Spleen (tissue), 11 donors: ENCODE measurements around the gene SRCAP. TPM values are rescaled to one million over a fixed set of nuclear protein-coding genes. Genes with fewer than 3 reads are reported as not detected.

Experiments used
- DNase-seq: peaks from one replicate; pipeline ENCODE4 v3.0.0-alpha.2; 2020
- H3K27ac ChIP-seq, 8 donors: fragments of 200-600 bp; sonication (generic) in 7 of 8; 1 replicate in 4 of 8; 2 replicates in 4 of 8; pipeline versions ENCODE4 v1.5.0 to v1.8.0; 2016 to 2021; ENCODE audit warnings: inconsistent platforms in 4 of 8, mild to moderate bottlenecking in 4 of 8, moderate library complexity in 1 of 8
- H3K27me3 ChIP-seq, 7 donors: fragments of 200-600 bp; sonication (generic) in 6 of 7; replicated peaks in 1 of 7; 1 replicate in 4 of 7; 2 replicates in 3 of 7; pipeline versions ENCODE4 v1.5.0 to v1.8.0; 2016 to 2021; ENCODE audit warnings: inconsistent platforms in 3 of 7, mild to moderate bottlenecking in 1 of 7
- H3K36me3 ChIP-seq, 6 donors: fragments of 200-600 bp; sonication (generic) in 5 of 6; 1 replicate in 4 of 6; 2 replicates in 2 of 6; pipeline versions ENCODE4 v1.5.0 to v1.8.0; 2016 to 2021; ENCODE audit warnings: inconsistent platforms in 2 of 6
- H3K4me1 ChIP-seq, 6 donors: fragments of 200-600 bp; sonication (generic) in 5 of 6; 1 replicate in 3 of 6; 2 replicates in 3 of 6; pipeline versions ENCODE4 v1.5.0 to v1.8.0; 2016 to 2021; ENCODE audit warnings: inconsistent platforms in 3 of 6
- H3K4me3 ChIP-seq, 8 donors: fragments of 200-600 bp; sonication (generic) in 7 of 8; 1 replicate in 4 of 8; 2 replicates in 4 of 8; pipeline versions ENCODE4 v1.5.0 to v1.8.0; 2016 to 2021; ENCODE audit warnings: inconsistent platforms in 4 of 8, mild to moderate bottlenecking in 4 of 8, moderate library complexity in 2 of 8
- H3K9me3 ChIP-seq, 8 donors: fragments of 200-600 bp; sonication (generic) in 7 of 8; 1 replicate in 4 of 8; 2 replicates in 4 of 8; pipeline versions ENCODE4 v1.5.0 to v1.8.0; 2016 to 2021; ENCODE audit warnings: inconsistent platforms in 4 of 8
- CTCF ChIP-seq, 11 experiments: fragments of 200-600 bp in 7 of 11; fragments of 450-650 bp in 4 of 11; sonication (generic) in 4 of 11; IDR thresholded peaks in 8 of 11; conservative IDR thresholded peaks in 3 of 11; 1 replicate in 7 of 11; 2 replicates in 4 of 11; pipeline versions ENCODE4 v1.4.0 to v1.8.0; 2016 to 2021; ENCODE audit warnings: antibody characterized with exemption in 11 of 11, inconsistent platforms in 4 of 11, mild to moderate bottlenecking in 1 of 11
- POLR2A ChIP-seq, 3 donors: fragments of 450-650 bp; IDR thresholded peaks; one replicate each; pipeline ENCODE4 v1.5.1; 2017; ENCODE audit warnings: antibody characterized with exemption in 3 of 3, mild to moderate bottlenecking in 1 of 3
- POLR2AphosphoS5 ChIP-seq, 3 donors: sonication (generic); formaldehyde crosslinking; IDR thresholded peaks; one replicate each; pipeline ENCODE4 v1.5.1; 2017; ENCODE audit warnings: antibody characterized with exemption in 3 of 3
- WGBS, 5 donors: extraction: QIAGEN DNeasy Blood & Tissue Kit in 3 of 5; methylation state at CpG; one replicate each; pipeline versions ENCODE4 v1.1.5 to v1.1.7; 2013 to 2018; 5-methylcytosine and 5-hydroxymethylcytosine counted together
- intact Hi-C: fragments of 100-400 bp; cut with DNase I; formaldehyde crosslinking; loops from one replicate; pipeline ENCODE4 v1.15.0; 2023; ENCODE audit warnings: low total_unique reads
- polyA plus RNA-seq, 3 donors: library from polyadenylated mRNA; stranded (reverse); fragments of 200-250 nt; gene quantifications; one replicate each; pipeline ENCODE4 v1.2.1, GENCODE V29; 2013
- total RNA-seq, 7 donors: library from RNA; depleted of rRNA in 3 of 7; stranded (reverse); fragments of >200 nt in 3 of 7; fragmentation: NEBNext Ultra II Directional in 4 of 7; extraction: Animal tissue kit (Norgen Biotek cat#: 25700) in 4 of 7; gene quantifications; one replicate each; pipeline versions ENCODE4 v1.1.0 to v1.2.1, GENCODE V29; 2016 to 2021
- donor health status: healthy with polysubstance abuse.
- donor health status: DM: no; HTN: no; CAD: no; lungs with moderate emphysema.
- donor health status: DM: no; HTN: no; CAD: no.
- donor health status: Bipolar disorder and iron deficiency.
- donor health status: healthy.
- donor health status: DM: no; HTN: no; CAD: no.
- donor health status: DM: yes; HTN: yes; CAD: no.

Gene SRCAP
- total and polyA plus RNA-seq, 10 donors, result 1.2 to 85.7 (median 68.3) TPM

DNA sequence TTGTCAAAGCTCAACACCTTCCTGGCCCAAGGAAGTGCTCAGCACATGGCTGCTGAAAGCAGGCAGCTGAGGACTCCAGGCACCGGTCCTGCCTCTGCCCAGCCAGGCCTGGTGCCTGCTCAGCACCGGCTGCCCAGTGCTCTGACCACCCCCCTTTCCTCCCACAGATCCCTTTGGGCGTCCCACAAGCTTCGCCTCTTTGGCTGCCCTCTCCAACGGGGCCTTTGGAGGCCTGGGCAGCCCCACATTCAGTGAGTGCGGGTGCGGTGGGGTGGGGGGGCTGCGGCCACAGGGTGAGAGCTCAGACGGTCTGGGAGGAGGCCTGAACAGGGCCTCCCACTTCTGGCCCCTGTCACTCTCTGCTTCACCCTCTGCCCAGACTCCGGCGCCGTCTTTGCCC, 30.6 kb upstream of the SRCAP start:
- Histone ChIP-seq H3K4me3 (no peak overlapping the region), H3K9me3 (no peaks in the 10 kb centered on the region), H3K27ac (no peak overlapping the region), H3K36me3 (peaks cover 13 to 87% (median 77%) of the 10 kb centered on the region in 6 donors), H3K4me1 (peaks cover 2 to 36% (median 18%) of the 10 kb centered on the region in 6 donors), H3K27me3 (no peaks in the 10 kb centered on the region)
- 85 to 95% (median 92%) methylated on average over 10 to 12 of the region's 12 CpGs for WGBS, 5 donors
- TF ChIP-seq CTCF (IDR thresholded peaks at IDR 0.05 in 8 of 11, conservative IDR thresholded peaks at IDR 0.05 in 3 of 11) (no peak), POLR2AphosphoS5 (IDR thresholded peaks at IDR 0.05) (peak in 1 of 3 donors; percentile 38), POLR2A (IDR thresholded peaks at IDR 0.05) (no peak)
- intact Hi-C loops, result no loop called here
- no peak for DNase-seq

GRCh38 chr16:30669026-30669902, 29.7 kb upstream of the SRCAP start:
- peak overlapping the region in 1 of 8 donors; percentile 27 for H3K27ac ChIP-seq
- 90 to 93% (median 93%) methylated on average over 37 to 41 of the region's 41 CpGs for WGBS, 5 donors
- TF ChIP-seq POLR2A (IDR thresholded peaks at IDR 0.05), result no peak
- TF ChIP-seq CTCF (IDR thresholded peaks at IDR 0.05 in 8 of 11, conservative IDR thresholded peaks at IDR 0.05 in 3 of 11), result no peak
- TF ChIP-seq POLR2AphosphoS5 (IDR thresholded peaks at IDR 0.05), result peak in 2 of 3 donors; percentile 38 to 66
- DNase-seq, result no peak
- H3K36me3 ChIP-seq, result peaks cover 13 to 78% (median 69%) of the 10 kb centered on the region in 6 donors
- intact Hi-C loops, result no loop called here
- no peak overlapping the region for H3K4me3 ChIP-seq
- no peaks in the 10 kb centered on the region for H3K27me3 ChIP-seq
- H3K4me1 ChIP-seq, result peaks cover 0 to 28% (median 12%) of the 10 kb centered on the region in 6 donors
- H3K9me3 ChIP-seq, result no peaks in the 10 kb centered on the region

DNA sequence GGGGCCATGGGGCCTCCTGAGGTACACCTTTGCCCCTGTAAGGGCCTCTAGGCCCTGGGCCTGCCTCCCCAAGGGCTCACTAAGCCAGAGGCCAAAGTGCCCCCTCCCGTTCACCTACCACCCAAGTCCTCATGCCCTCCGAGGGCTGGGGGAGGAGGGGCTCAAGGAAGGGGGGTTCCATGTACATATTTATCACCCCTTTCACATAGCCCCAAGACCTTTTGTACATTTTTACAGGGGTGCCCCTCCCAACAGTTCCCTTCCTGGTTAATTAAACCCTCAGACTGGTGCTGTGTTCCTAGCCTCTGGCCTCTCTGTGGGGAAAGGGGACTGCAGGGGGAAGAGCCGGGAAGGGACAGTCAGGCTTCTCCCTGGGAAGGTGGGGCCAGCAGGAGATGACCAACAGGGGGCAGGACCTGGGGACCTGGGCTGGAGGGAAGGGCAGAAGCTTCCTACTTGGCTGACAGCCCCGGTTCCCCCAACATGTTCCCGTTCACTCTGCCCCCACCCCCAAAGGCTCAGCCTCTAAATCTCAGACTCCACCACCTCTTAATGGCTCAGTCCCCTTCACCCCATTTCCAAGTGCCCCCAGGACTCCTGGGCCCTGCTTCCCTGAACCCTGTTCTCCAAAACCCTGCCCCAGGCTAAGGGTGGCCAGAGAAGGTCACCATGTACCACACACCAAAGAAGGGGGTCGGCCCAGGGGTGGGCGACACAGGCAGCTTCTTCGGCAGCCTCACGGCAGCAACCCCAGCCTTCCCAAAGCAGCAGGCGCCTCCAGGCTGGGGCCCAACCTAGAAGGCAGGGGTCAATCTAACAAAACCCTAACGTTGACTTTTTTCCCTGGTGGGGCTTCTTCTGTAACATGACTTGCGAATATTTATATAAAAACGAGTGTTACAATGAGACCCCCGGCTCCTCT, 28.8 kb upstream of the SRCAP start:
- TF ChIP-seq POLR2A (IDR thresholded peaks at IDR 0.05), result no peak
- TF ChIP-seq POLR2AphosphoS5 (IDR thresholded peaks at IDR 0.05), result peak in 2 of 3 donors; percentile 20 to 67
- no peaks in the 10 kb centered on the region for H3K9me3 ChIP-seq
- H3K27me3 ChIP-seq, result no peaks in the 10 kb centered on the region
- H3K36me3 ChIP-seq, result peaks cover 12 to 69% (median 60%) of the 10 kb centered on the region in 6 donors
- peaks cover 0 to 19% (median 7%) of the 10 kb centered on the region in 6 donors for H3K4me1 ChIP-seq
- intact Hi-C loops, result no loop called here
- DNase-seq, result no peak
- peak overlapping the region in 1 of 8 donors; percentile 27 for H3K27ac ChIP-seq
- no peak overlapping the region for H3K4me3 ChIP-seq
- WGBS, 5 donors, result 83 to 93% (median 90%) methylated on average over 14 of the region's 14 CpGs

DNA sequence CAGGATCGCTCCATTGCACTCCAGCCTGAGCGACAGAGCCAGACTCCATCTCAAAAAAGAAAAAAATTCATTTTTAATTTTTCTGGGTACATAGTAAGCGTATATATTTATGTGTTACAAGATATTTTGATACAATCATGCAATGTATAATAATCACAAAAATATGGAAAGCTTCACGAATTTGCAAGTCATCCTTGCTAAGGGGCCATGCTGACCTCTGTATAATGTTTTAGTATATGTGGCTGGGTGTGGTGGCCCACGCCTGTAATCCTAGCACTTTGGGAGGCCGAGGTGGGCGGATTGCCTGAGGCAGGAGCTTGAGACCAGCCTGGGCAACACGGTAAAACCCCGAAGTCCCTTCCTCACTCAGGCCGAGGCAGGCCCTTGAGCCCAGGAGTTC, 23.8 kb upstream of the SRCAP start:
- DNase-seq, result no peak
- peaks cover 0 to 20% (median 10%) of the 10 kb centered on the region in 6 donors for H3K36me3 ChIP-seq
- intact Hi-C loops, result no loop called here
- H3K27me3 ChIP-seq, result no peaks in the 10 kb centered on the region
- H3K4me3 ChIP-seq, result no peak overlapping the region
- no peaks in the 10 kb centered on the region for H3K9me3 ChIP-seq
- no peak for TF ChIP-seq POLR2A (IDR thresholded peaks at IDR 0.05)
- TF ChIP-seq POLR2AphosphoS5 (IDR thresholded peaks at IDR 0.05), result no peak
- no peak for TF ChIP-seq CTCF (IDR thresholded peaks at IDR 0.05 in 8 of 11, conservative IDR thresholded peaks at IDR 0.05 in 3 of 11)
- no peak overlapping the region for H3K27ac ChIP-seq
- WGBS, 5 donors, result 85 to 94% (median 90%) methylated on average over 10 of the region's 10 CpGs
- no peaks in the 10 kb centered on the region for H3K4me1 ChIP-seq
